GM19099 (cell line): ENCODE measurements around the gene ZNF354B.

Experiments used
- POLR2A ChIP-seq: IDR thresholded peaks from 3 replicates; pipeline ENCODE4 v1.6.1; 2011; ENCODE audit warnings: low read depth; ENCODE audit not compliant: insufficient read length; ENCODE audit errors: extremely low read depth

Gene ZNF354B

GRCh38 chr5:178869577-178869976, 9.8 kb downstream of the ZNF354B start:
- TF ChIP-seq POLR2A, result no peak

- no peak for TF ChIP-seq POLR2A
Observed at GRCh38 chr5:178870411-178870810, 10.7 kb downstream of the ZNF354B start.

- TF ChIP-seq POLR2A, result no peak
Observed at GRCh38 chr5:178872302-178872701, 12.5 kb downstream of the ZNF354B start.

- TF ChIP-seq POLR2A, result no peak
Observed at GRCh38 chr5:178883815-178884430, 24.2 kb downstream of the ZNF354B start.

- TF ChIP-seq POLR2A, result no peak
Observed at GRCh38 chr5:178895615-178896571, 36.1 kb downstream of the ZNF354B start, which contains the start of gene ZFP2. TSS of gene ZFP2 (plus strand) at chr5:178895913. CDS start at chr5:178931314, 35,401 bp downstream.

- no peak for TF ChIP-seq POLR2A
Observed at GRCh38 chr5:178899289-178899688, 39.5 kb downstream of the ZNF354B start.

- TF ChIP-seq POLR2A, result no peak
Observed at GRCh38 chr5:178902849-178903248, 43.1 kb downstream of the ZNF354B start.

GRCh38 chr5:178931846-178932760, 72.3 kb downstream of the ZNF354B start:
- TF ChIP-seq POLR2A, result no peak
